OCI-LY7 (cell line): Measurements from ENCODE around the gene LINC00237. TPM values are rescaled to one million over a fixed set of nuclear protein-coding genes. Genes with fewer than 3 reads are reported as not detected.

ENCODE experiments used
- BruUV-seq: library from RNA; stranded (reverse); fragments of 400-500 nt; replicated peaks from 2 replicates; lab custom pipeline; 2021; lab: Mats Ljungman, UMichigan
- CTCF ChIA-PET: fragments of 300-600 bp; sonication (Branson Sonifier 250); formaldehyde crosslinking; loops from one replicate; lab custom pipeline; 2022; ENCODE audit warnings: antibody characterized with exemption; ENCODE audit not compliant: unreplicated experiment; lab: Charles Lee
- POLR2A ChIA-PET: fragments of 300-600 bp; sonication (Branson Sonifier 250); formaldehyde crosslinking; loops from one replicate; lab custom pipeline; 2022; ENCODE audit warnings: antibody characterized with exemption; lab: Charles Lee
- DNase-seq: peaks from one replicate; pipeline ENCODE4 v3.0.0-alpha.2; 2015; ENCODE audit warnings: low spot score
- H2AFZ ChIP-seq: fragments of 200-600 bp; sonication (generic), shearing (Covaris generic); 2 replicates; pipeline ENCODE4 v1.6.1; 2014; ENCODE audit warnings: mild to moderate bottlenecking, antibody characterized with exemption, low read length, moderate library complexity
- H3K27ac ChIP-seq: fragments of 200-600 bp; sonication (generic); 2 replicates; pipeline ENCODE4 v1.5.1; 2014; ENCODE audit warnings: mixed run types, low read depth, mild to moderate bottlenecking, moderate library complexity, low read length, inconsistent platforms; ENCODE audit not compliant: poor library complexity, severe bottlenecking
- H3K36me3 ChIP-seq: fragments of 200-600 bp; sonication (generic); 2 replicates; pipeline ENCODE4 v1.6.1; 2014; ENCODE audit warnings: mild to moderate bottlenecking, antibody characterized with exemption, low read length, moderate library complexity, mixed read lengths; ENCODE audit not compliant: insufficient read depth
- H3K4me1 ChIP-seq: fragments of 200-600 bp; sonication (generic); 2 replicates; pipeline ENCODE4 v1.5.1; 2014; ENCODE audit warnings: mild to moderate bottlenecking, low read length; ENCODE audit not compliant: insufficient read depth, poor library complexity, severe bottlenecking
- H3K4me2 ChIP-seq: fragments of 200-600 bp; sonication (generic); 2 replicates; pipeline ENCODE4 v1.6.1; 2014; ENCODE audit warnings: mild to moderate bottlenecking, low read length
- H3K4me3 ChIP-seq: fragments of 200-600 bp; sonication (generic); 2 replicates; pipeline ENCODE4 v1.5.1; 2014; ENCODE audit warnings: mild to moderate bottlenecking, low read depth, low read length; ENCODE audit not compliant: poor library complexity, severe bottlenecking
- H3K79me2 ChIP-seq: fragments of 200-600 bp; sonication (generic); 2 replicates; pipeline ENCODE4 v1.6.1; 2016; ENCODE audit warnings: low read depth, mild to moderate bottlenecking, low read length, moderate library complexity, mixed read lengths; ENCODE audit not compliant: insufficient read depth
- H3K9me2 ChIP-seq: fragments of 200-600 bp; sonication (generic); 2 replicates; pipeline ENCODE4 v1.6.1; 2016; ENCODE audit warnings: mild to moderate bottlenecking, low read length, mixed read lengths; ENCODE audit not compliant: insufficient read depth
- H3K9me3 ChIP-seq: fragments of 200-600 bp; sonication (generic); 2 replicates; pipeline ENCODE4 v1.6.1; 2014; ENCODE audit warnings: mild to moderate bottlenecking, mixed run types, low read length, mixed read lengths
- H4K20me1 ChIP-seq: fragments of 200-600 bp; sonication (generic); 2 replicates; pipeline ENCODE4 v1.6.1; 2014; ENCODE audit warnings: mild to moderate bottlenecking, antibody characterized with exemption, low read length, moderate library complexity, mixed read lengths; ENCODE audit not compliant: insufficient read depth
- EZH2phosphoT487 ChIP-seq: fragments of 200-600 bp; sonication (generic); IDR thresholded peaks from 2 replicates; pipeline ENCODE4 v1.6.1; 2018; ENCODE audit warnings: low read depth, borderline replicate concordance, mild to moderate bottlenecking, mixed run types, antibody characterized with exemption, low read length, moderate library complexity, mixed read lengths
- intact Hi-C: fragments of 100-400 bp; cut with micrococcal nuclease; formaldehyde crosslinking; loops from one replicate; pipeline ENCODE4 v1.10.0; 2022; ENCODE audit not compliant: unreplicated experiment
- total RNA-seq, 2 experiments: library from RNA; depleted of rRNA in 1 of 2; stranded (reverse); fragments of >200 nt in 1 of 2; shearing (Covaris generic) in 1 of 2; gene quantifications; 2 replicates each; pipeline ENCODE4 v1.2.3, GENCODE V29; 2014 to 2022
- TF ChIP-seq, protein P1 (sequence below): fragments of 200-600 bp; sonication (generic); conservative IDR thresholded peaks from 2 replicates; pipeline ENCODE4 v1.5.1; 2014; ENCODE audit warnings: mild to moderate bottlenecking, antibody characterized with exemption, low read length, moderate library complexity, mixed read lengths

The LINC00237 gene
- total RNA-seq, 2 experiments from 2014 or later: not detected

DNA sequence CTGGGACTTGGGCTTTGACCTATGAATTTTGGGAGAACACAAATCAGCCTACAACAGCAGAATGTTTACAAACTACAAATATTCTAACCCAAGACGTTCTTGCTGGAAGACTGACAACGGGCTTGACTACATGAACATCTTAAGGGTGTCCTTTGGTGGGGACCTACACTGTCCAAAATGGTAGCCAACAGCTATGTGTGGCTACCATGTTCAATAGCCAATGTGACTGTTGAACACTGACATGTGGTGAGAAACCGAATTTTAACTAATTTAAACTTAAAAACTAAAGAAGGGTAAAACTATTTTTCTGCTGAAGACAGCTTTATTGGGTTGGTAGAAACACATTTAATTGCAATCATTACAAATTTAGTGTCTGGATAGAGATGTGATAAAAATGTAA is 30.1 kb downstream of the LINC00237 start:
- intact Hi-C loops: no loop called here
- no TSS peak for BruUV-seq
- Histone ChIP-seq H4K20me1 (no peaks in the 10 kb centered on the region), H3K4me1 (no peaks in the 10 kb centered on the region), H2AFZ (no peak overlapping the region), H3K9me2 (no peaks in the 10 kb centered on the region), H3K9me3 (no peaks in the 10 kb centered on the region), H3K4me3 (no peak overlapping the region), H3K36me3 (no peaks in the 10 kb centered on the region), H3K4me2 (no peak overlapping the region), H3K27ac (no peak overlapping the region), H3K79me2 (no peaks in the 10 kb centered on the region)
- POLR2A ChIA-PET: interaction anchor here (1.1 kb wide), 2 partner anchors 9 to 177 kb away, joined by 3 read pairs; no protein-coding TSS in a partner anchor
- CTCF ChIA-PET: no interaction called here
- no peak for TF ChIP-seq EZH2phosphoT487
- TF ChIP-seq, protein P1, sequence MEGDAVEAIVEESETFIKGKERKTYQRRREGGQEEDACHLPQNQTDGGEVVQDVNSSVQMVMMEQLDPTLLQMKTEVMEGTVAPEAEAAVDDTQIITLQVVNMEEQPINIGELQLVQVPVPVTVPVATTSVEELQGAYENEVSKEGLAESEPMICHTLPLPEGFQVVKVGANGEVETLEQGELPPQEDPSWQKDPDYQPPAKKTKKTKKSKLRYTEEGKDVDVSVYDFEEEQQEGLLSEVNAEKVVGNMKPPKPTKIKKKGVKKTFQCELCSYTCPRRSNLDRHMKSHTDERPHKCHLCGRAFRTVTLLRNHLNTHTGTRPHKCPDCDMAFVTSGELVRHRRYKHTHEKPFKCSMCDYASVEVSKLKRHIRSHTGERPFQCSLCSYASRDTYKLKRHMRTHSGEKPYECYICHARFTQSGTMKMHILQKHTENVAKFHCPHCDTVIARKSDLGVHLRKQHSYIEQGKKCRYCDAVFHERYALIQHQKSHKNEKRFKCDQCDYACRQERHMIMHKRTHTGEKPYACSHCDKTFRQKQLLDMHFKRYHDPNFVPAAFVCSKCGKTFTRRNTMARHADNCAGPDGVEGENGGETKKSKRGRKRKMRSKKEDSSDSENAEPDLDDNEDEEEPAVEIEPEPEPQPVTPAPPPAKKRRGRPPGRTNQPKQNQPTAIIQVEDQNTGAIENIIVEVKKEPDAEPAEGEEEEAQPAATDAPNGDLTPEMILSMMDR: no peak
- DNase-seq: no peak

- H3K27ac ChIP-seq: no peak overlapping the region
- no peaks in the 10 kb centered on the region for H3K79me2 ChIP-seq
- H3K36me3 ChIP-seq: no peaks in the 10 kb centered on the region
- no TSS peak for BruUV-seq
- intact Hi-C loops: no loop called here
- no peak overlapping the region for H3K4me2 ChIP-seq
- no peak overlapping the region for H2AFZ ChIP-seq
- CTCF ChIA-PET: no interaction called here
- H3K4me1 ChIP-seq: no peaks in the 10 kb centered on the region
- TF ChIP-seq, protein P1: no peak
- TF ChIP-seq EZH2phosphoT487: no peak
- H3K4me3 ChIP-seq: no peak overlapping the region
- no peaks in the 10 kb centered on the region for H3K9me3 ChIP-seq
- H4K20me1 ChIP-seq: no peaks in the 10 kb centered on the region
- no peaks in the 10 kb centered on the region for H3K9me2 ChIP-seq
- POLR2A ChIA-PET: interaction anchor here (1.1 kb wide), 2 partner anchors 9 to 177 kb away, joined by 3 read pairs; no protein-coding TSS in a partner anchor
- no peak for DNase-seq
Measured at GRCh38 chr20:21075471-21075870, 30.7 kb downstream of the LINC00237 start.

DNA sequence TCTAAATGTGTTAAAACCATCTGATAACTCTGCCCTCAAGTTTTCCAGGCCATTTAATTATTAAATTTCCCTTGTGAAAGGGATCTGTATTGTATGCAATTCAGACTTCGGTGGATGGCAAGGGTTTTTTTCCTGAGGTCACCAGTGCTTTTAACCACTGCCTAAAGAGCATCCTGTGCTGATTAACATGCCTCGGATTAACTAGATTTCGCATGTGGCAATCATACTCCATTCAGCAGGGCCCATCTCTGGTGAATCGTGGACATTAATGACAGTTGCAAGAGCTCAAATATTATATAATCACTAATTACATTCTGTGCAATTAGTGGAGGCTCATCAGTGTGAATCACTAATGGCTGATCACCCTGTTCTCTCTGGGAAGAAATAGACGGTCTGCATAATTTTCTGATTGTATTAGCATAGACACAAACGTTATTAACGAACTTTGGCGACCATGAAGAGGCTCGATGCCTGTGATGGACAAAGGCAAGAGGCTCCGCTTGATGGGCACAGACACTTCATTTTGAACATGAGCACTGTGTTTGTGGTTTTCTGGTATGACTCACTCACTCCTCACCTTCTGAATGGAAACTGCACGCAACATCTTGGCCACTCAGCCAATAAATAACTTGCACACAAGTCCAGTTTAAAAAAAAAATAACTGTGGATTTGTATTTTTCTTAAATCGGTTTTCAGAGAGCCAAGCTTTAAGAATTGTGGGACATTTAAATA is 31.4 kb downstream of the LINC00237 start:
- ChIA-PET POLR2A (interaction anchor here (1.1 kb wide), 1 partner anchor 10 kb away, joined by 3 read pairs; no protein-coding TSS in a partner anchor), CTCF (no interaction called here)
- Histone ChIP-seq H3K4me1 (no peaks in the 10 kb centered on the region), H3K4me2 (no peak overlapping the region), H2AFZ (no peak overlapping the region), H3K36me3 (no peaks in the 10 kb centered on the region), H4K20me1 (no peaks in the 10 kb centered on the region), H3K4me3 (no peak overlapping the region), H3K9me3 (no peaks in the 10 kb centered on the region), H3K9me2 (no peaks in the 10 kb centered on the region), H3K79me2 (no peaks in the 10 kb centered on the region), H3K27ac (no peak overlapping the region)
- BruUV-seq: no TSS peak
- TF ChIP-seq, protein P1: no peak
- TF ChIP-seq EZH2phosphoT487: no peak
- no peak for DNase-seq
- intact Hi-C loops: no loop called here
